ENCODE results near the gene PRAMEF7.
"Not testable (repeated sequence)": the region's sequence is repeated elsewhere in the genome, so short reads cannot be mapped to it uniquely, and the experiment has no call there.

DNA sequence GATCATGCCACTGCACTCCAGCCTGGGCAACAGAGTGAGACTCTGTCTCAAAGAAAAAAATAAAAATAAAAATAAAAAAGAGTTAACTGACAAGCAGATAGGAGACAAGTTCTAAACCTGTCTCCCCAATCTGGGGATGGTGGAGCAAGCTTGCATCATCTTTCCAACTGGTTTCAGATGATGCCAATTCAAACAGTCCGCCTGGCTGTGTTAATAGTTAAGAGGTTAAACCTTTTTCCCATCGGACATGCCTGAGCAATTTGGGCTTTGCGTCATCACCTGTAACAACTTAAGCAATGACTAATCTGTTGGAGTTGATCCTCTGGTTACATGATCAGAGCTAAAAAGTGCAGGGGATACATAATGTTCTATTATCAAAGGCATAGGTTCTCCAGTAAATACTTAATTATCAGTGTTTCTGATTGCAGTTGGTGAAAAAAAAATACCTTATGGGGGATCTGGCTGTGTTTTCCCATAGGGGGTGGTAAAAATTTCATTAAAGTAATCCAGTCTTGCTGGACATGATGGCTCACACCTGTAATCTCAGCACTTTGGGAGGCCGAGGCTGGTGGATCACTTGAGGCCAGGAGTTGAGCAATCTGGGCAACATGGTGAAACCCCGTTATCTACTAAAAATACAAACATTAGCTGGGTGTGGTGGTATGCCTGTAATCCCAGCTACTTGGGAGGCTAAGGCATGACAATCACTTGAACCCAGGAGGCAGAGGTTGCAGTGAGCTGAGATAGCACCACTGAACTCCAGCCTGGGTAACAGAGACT, 12.4 kb upstream of the PRAMEF7 start:
- TF ChIP-seq CHD2 (IDR thresholded peaks at IDR 0.05; ENCODE audit: low read length, partially characterized antibody); POLR2A (IDR thresholded peaks at IDR 0.05; ENCODE audit: low read length); ZFP36 (IDR thresholded peaks at IDR 0.05; ENCODE audit: borderline replicate concordance, partially characterized antibody): not testable (repeated sequence)
- TF ChIP-seq, protein P1, sequence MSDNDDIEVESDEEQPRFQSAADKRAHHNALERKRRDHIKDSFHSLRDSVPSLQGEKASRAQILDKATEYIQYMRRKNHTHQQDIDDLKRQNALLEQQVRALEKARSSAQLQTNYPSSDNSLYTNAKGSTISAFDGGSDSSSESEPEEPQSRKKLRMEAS (IDR thresholded peaks at IDR 0.05) = not testable (repeated sequence)
- TF ChIP-seq, protein P2, sequence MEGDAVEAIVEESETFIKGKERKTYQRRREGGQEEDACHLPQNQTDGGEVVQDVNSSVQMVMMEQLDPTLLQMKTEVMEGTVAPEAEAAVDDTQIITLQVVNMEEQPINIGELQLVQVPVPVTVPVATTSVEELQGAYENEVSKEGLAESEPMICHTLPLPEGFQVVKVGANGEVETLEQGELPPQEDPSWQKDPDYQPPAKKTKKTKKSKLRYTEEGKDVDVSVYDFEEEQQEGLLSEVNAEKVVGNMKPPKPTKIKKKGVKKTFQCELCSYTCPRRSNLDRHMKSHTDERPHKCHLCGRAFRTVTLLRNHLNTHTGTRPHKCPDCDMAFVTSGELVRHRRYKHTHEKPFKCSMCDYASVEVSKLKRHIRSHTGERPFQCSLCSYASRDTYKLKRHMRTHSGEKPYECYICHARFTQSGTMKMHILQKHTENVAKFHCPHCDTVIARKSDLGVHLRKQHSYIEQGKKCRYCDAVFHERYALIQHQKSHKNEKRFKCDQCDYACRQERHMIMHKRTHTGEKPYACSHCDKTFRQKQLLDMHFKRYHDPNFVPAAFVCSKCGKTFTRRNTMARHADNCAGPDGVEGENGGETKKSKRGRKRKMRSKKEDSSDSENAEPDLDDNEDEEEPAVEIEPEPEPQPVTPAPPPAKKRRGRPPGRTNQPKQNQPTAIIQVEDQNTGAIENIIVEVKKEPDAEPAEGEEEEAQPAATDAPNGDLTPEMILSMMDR (IDR thresholded peaks at IDR 0.05) = not testable (repeated sequence)
